ENCODE results near the gene INPP5D.

INPP5D gene

DNA sequence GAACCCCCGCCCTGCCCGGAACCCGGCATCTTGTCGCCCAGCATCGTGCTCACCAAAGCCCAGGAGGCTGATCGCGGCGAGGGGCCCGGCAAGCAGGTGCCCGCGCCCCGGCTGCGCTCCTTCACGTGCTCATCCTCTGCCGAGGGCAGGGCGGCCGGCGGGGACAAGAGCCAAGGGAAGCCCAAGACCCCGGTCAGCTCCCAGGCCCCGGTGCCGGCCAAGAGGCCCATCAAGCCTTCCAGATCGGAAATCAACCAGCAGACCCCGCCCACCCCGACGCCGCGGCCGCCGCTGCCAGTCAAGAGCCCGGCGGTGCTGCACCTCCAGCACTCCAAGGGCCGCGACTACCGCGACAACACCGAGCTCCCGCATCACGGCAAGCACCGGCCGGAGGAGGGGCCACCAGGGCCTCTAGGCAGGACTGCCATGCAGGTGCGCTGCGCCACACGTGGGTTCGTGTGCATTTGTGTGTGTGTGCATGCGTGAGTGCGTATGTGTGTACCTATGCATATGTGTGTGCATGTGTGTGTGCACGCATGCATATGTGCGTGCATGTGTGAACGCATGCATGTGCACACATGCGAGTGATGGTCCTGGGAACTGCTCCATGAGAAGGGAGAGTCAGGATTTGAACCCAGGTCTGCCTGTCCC lies 144.3 kb downstream of the INPP5D start:
- peaks cover 99% of the 10 kb centered on the region for H3K36me3 ChIP-seq
- H3K27me3 ChIP-seq, result no peaks in the 10 kb centered on the region

DNA sequence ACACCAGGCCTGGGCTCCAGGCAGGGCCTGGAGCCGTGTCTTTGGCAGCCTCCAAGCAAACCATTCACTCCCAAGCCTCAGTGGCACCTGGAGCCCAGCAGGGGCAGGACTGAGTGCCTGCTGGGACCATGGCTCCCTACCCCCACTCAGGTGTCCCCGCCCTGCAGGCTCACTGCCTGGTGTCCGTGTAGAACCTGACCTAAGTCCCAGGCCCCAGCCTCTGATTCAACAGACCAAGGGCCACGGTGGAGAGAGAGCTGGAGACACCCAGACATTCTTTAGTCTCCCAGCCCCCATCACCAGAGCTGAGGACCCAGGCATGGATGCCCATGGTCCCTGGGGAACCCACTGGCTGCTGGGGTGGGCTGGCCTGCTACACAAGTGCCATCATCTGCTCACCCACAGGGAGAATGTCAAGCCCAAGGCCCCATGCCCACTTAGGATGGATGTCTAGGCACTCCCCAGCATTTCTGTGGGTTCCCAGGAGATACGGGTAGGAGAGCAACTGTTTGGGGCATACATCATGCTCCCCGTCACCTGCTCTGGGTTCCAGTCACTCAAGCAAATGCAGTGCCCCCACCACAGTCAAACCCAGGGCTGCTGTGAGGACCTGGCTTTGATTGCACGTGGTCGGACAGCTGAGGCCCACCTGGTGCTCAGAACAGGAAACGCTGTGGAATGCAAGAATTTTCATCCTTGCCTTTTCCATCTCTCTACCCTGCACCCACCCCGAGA lies 148.4 kb downstream of the INPP5D start:
- Histone ChIP-seq H3K36me3 (peaks cover 90% of the 10 kb centered on the region), H3K4me3 (ENCODE audit: low read depth in 1 of 2, low read length in 1 of 2) (no peak overlapping the region), H3K9me3 (no peaks in the 10 kb centered on the region), H3K27me3 (no peaks in the 10 kb centered on the region), H3K27ac (peak overlapping the region; percentile 20), H3K4me1 (ENCODE audit: control insufficient read depth in 1 of 2, insufficient read depth in 1 of 2, low read depth in 1 of 2, low read length in 1 of 2) (no peaks in the 10 kb centered on the region)
- TF ChIP-seq, protein P1, sequence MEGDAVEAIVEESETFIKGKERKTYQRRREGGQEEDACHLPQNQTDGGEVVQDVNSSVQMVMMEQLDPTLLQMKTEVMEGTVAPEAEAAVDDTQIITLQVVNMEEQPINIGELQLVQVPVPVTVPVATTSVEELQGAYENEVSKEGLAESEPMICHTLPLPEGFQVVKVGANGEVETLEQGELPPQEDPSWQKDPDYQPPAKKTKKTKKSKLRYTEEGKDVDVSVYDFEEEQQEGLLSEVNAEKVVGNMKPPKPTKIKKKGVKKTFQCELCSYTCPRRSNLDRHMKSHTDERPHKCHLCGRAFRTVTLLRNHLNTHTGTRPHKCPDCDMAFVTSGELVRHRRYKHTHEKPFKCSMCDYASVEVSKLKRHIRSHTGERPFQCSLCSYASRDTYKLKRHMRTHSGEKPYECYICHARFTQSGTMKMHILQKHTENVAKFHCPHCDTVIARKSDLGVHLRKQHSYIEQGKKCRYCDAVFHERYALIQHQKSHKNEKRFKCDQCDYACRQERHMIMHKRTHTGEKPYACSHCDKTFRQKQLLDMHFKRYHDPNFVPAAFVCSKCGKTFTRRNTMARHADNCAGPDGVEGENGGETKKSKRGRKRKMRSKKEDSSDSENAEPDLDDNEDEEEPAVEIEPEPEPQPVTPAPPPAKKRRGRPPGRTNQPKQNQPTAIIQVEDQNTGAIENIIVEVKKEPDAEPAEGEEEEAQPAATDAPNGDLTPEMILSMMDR (IDR thresholded peaks at IDR 0.05), result no peak

More for the DNA sequence above, 144.3 kb downstream of the INPP5D start:
- TF ChIP-seq, protein P1 (IDR thresholded peaks at IDR 0.05), result no peak
- Histone ChIP-seq H3K4me3 (ENCODE audit: low read depth in 1 of 2, low read length in 1 of 2) (no peak overlapping the region), H3K4me1 (ENCODE audit: control insufficient read depth in 1 of 2, insufficient read depth in 1 of 2, low read depth in 1 of 2, low read length in 1 of 2) (no peaks in the 10 kb centered on the region), H3K9me3 (no peaks in the 10 kb centered on the region), H3K27ac (peak overlapping the region; percentile 69)

DNA sequence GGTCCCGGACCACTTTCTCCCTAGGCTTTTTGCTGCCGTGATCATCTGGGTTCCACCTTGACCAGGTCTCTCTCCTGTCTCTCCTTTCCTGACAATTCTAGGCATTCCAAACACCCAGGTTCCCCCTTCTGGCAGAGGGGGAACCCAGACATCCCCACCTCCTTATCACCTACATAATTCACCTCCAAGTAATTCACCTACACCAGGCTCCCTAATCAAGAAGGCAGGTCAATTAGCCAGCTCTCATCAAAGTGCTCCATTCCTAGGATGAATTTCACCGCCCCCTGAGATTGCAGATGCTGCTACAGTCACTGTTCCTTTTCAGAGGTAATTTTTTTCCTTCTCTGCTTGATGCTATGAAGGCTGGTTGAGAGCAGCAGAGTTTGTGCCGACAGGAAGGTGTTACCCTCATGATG lies 149.0 kb downstream of the INPP5D start:
- Histone ChIP-seq H3K36me3 (peaks cover 85% of the 10 kb centered on the region), H3K9me3 (no peaks in the 10 kb centered on the region), H3K27ac (peak overlapping the region; percentile 33), H3K27me3 (no peaks in the 10 kb centered on the region), H3K4me1 (ENCODE audit: control insufficient read depth in 1 of 2, insufficient read depth in 1 of 2, low read depth in 1 of 2, low read length in 1 of 2) (no peaks in the 10 kb centered on the region), H3K4me3 (ENCODE audit: low read depth in 1 of 2, low read length in 1 of 2) (no peak overlapping the region)
- TF ChIP-seq, protein P1 (IDR thresholded peaks at IDR 0.05), result no peak

DNA sequence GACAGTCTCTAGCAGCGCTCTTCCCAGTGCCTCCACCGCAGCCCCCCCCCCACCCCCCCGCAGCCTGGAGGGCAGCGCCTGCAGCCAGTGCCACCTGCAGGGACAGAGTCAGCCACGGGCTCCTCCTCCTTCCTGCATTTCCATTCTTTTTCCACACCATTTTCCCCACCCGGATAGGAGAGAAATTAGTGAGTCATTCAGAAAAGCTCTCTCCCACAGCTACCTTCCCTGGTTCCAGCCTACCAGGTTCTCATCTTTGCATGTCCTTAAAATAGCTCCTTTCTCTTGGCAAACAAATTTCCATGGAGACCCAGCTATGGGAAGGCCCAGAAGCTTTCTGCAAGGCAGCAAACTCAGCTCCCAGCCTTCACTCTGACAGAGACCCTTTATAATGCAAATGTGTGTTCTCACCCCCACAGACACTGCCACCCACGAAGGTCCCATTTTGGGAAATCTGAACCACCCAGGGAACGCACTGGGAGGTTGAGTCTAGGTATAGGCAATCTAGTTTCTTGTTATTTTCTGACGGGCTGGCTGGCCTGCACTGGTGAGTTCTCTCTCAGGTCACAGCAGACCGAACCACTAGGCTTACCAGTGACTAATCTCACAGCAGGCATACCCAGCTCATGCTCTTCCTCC lies 149.5 kb downstream of the INPP5D start:
- H3K4me1 ChIP-seq (ENCODE audit: control insufficient read depth in 1 of 2, insufficient read depth in 1 of 2, low read depth in 1 of 2, low read length in 1 of 2), result no peaks in the 10 kb centered on the region
- no peak overlapping the region for H3K4me3 ChIP-seq (ENCODE audit: low read depth in 1 of 2, low read length in 1 of 2)
- TF ChIP-seq, protein P1 (IDR thresholded peaks at IDR 0.05), result no peak
- no peaks in the 10 kb centered on the region for H3K9me3 ChIP-seq
- H3K36me3 ChIP-seq, result peaks cover 79% of the 10 kb centered on the region
- peak overlapping the region; percentile 33 for H3K27ac ChIP-seq
- no peaks in the 10 kb centered on the region for H3K27me3 ChIP-seq

DNA sequence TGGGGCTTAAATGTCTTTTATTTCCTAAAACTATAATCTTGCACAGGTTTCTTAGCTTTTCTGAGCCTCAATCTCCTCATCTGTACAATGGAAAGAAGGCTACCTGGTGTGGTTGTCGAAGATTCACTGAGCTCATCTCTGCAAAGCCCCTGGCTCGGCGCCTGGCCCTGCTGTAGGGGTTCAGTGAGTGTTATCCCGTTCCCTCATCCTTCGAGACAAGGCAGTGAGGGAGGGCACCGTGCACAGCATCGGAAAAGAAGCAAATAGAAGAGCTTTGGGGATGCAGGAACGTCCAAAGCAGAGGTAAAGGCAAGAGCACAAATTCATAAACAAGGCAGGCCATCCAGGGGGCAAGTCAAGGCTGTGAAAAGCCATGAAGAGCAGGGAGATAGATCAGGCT lies 150.1 kb downstream of the INPP5D start:
- Histone ChIP-seq H3K27me3 (no peaks in the 10 kb centered on the region), H3K9me3 (no peaks in the 10 kb centered on the region), H3K4me1 (ENCODE audit: control insufficient read depth in 1 of 2, insufficient read depth in 1 of 2, low read depth in 1 of 2, low read length in 1 of 2) (no peaks in the 10 kb centered on the region), H3K4me3 (ENCODE audit: low read depth in 1 of 2, low read length in 1 of 2) (no peak overlapping the region), H3K36me3 (peaks cover 73% of the 10 kb centered on the region), H3K27ac (peak overlapping the region; percentile 33)
- TF ChIP-seq, protein P1 (IDR thresholded peaks at IDR 0.05), result no peak
